WTC11 (cell line): ENCODE results near the gene LRRC8C. TPM values are rescaled to one million over a fixed set of nuclear protein-coding genes. Genes with fewer than 3 reads are reported as not detected.

Experiments
- ATAC-seq: fragments of 200-7000 bp; cut with Tn5 transposase; 2 replicates; pipeline ENCODE4 v1.10.0; 2021; ENCODE audit warnings: mild to moderate bottlenecking, moderate library complexity
- CTCF ChIA-PET: fragments of 300-600 bp; sonication (Branson Sonifier 250); formaldehyde crosslinking; loops from one replicate; lab custom pipeline; 2021; ENCODE audit warnings: antibody characterized with exemption; lab: Charles Lee
- POLR2A ChIA-PET: fragments of 350-600 bp; sonication (Branson Sonifier 250); formaldehyde crosslinking; loops from one replicate; lab custom pipeline; 2021; ENCODE audit warnings: antibody characterized with exemption; lab: Charles Lee
- DNase-seq: peaks from one replicate; pipeline ENCODE4 v3.0.0; 2021; ENCODE audit warnings: low spot score
- H3K27ac Mint-ChIP-seq: 2 replicates; pipeline ENCODE4 v1.8.0; 2021; ENCODE audit warnings: mixed read lengths
- H3K27me3 Mint-ChIP-seq: 2 replicates; pipeline ENCODE4 v1.8.0; 2021; ENCODE audit warnings: low read depth, mild to moderate bottlenecking, moderate library complexity, mixed read lengths
- H3K36me3 Mint-ChIP-seq: 2 replicates; pipeline ENCODE4 v1.8.0; 2021; ENCODE audit warnings: mixed read lengths
- H3K4me1 Mint-ChIP-seq: 2 replicates; pipeline ENCODE4 v1.8.0; 2022; ENCODE audit warnings: mixed read lengths
- H3K4me3 Mint-ChIP-seq: 2 replicates; pipeline ENCODE4 v1.8.0; 2021; ENCODE audit warnings: mild to moderate bottlenecking, moderate library complexity, mixed read lengths
- H3K9me3 Mint-ChIP-seq: 2 replicates; pipeline ENCODE4 v1.8.0; 2021; ENCODE audit warnings: mixed read lengths
- CTCF ChIP-seq: fragments of 200-600 bp; IDR thresholded peaks from 2 replicates; pipeline ENCODE4 v1.8.0; 2022; ENCODE audit warnings: antibody characterized with exemption
- E2F1 ChIP-seq: sonication (generic); formaldehyde crosslinking; IDR thresholded peaks from 2 replicates; pipeline ENCODE4 v1.8.0; 2022; ENCODE audit warnings: mild to moderate bottlenecking, missing genetic modification reagents
- ELF4 ChIP-seq: sonication (generic); formaldehyde crosslinking; IDR thresholded peaks from 2 replicates; pipeline ENCODE4 v1.8.1; 2022; ENCODE audit warnings: low read depth, mild to moderate bottlenecking, moderate library complexity, missing genetic modification reagents
- FOXK1 ChIP-seq: sonication (generic); formaldehyde crosslinking; IDR thresholded peaks from 2 replicates; pipeline ENCODE4 v1.8.0; 2022; ENCODE audit warnings: mild to moderate bottlenecking, moderate library complexity, missing genetic modification reagents
- HMGA2 ChIP-seq: fragments of 250-450 bp; sonication (Bioruptor Pico); IDR thresholded peaks from 2 replicates; pipeline ENCODE4 v1.4.0; 2021; ENCODE audit warnings: mild to moderate bottlenecking, moderate library complexity
- RORB ChIP-seq: fragments of 250-450 bp; sonication (Bioruptor Pico); IDR thresholded peaks from 2 replicates; pipeline ENCODE4 v1.9.0; 2021; ENCODE audit warnings: mild to moderate bottlenecking
- TEAD1 ChIP-seq: sonication (generic); formaldehyde crosslinking; IDR thresholded peaks from 2 replicates; pipeline ENCODE4 v1.8.0; 2022; ENCODE audit warnings: mild to moderate bottlenecking, missing genetic modification reagents
- TEAD4 ChIP-seq: sonication (generic); formaldehyde crosslinking; IDR thresholded peaks from 2 replicates; pipeline ENCODE4 v1.8.0; 2022; ENCODE audit warnings: mild to moderate bottlenecking, missing genetic modification reagents
- ZNF232 ChIP-seq: sonication (generic); formaldehyde crosslinking; IDR thresholded peaks from 2 replicates; pipeline ENCODE4 v1.8.0; 2022; ENCODE audit warnings: mild to moderate bottlenecking, missing genetic modification reagents
- ZNF425 ChIP-seq: fragments of 250-450 bp; sonication (Bioruptor Pico); conservative IDR thresholded peaks from 2 replicates; pipeline ENCODE4 v1.9.0; 2021; ENCODE audit warnings: mild to moderate bottlenecking
- total RNA-seq: library from RNA; stranded (reverse); gene quantifications from 3 replicates; pipeline ENCODE4 v1.2.3, GENCODE V29; 2021
- TF ChIP-seq, protein P1 (sequence below): sonication (generic); formaldehyde crosslinking; IDR thresholded peaks from 2 replicates; pipeline ENCODE4 v1.8.0; 2022; ENCODE audit warnings: mild to moderate bottlenecking, missing genetic modification reagents
- TF ChIP-seq, protein P2 (sequence below): sonication (generic); formaldehyde crosslinking; IDR thresholded peaks from 2 replicates; pipeline ENCODE4 v1.8.1; 2022; ENCODE audit warnings: missing genetic modification reagents, borderline replicate concordance
- TF ChIP-seq, protein P3 (sequence below): sonication (generic); formaldehyde crosslinking; IDR thresholded peaks from 2 replicates; pipeline ENCODE4 v1.8.1; 2023; ENCODE audit warnings: mild to moderate bottlenecking, moderate library complexity, missing genetic modification reagents
- TF ChIP-seq, protein P4 (sequence below): sonication (generic); formaldehyde crosslinking; conservative IDR thresholded peaks from 2 replicates; pipeline ENCODE4 v1.8.1; 2023; ENCODE audit warnings: mild to moderate bottlenecking, low read depth, missing genetic modification reagents, moderate library complexity

The LRRC8C gene
- total RNA-seq, 1 experiment from 2014 or later = 1.8 TPM

GRCh38 chr1:89762779-89763648 is 130.1 kb downstream of the LRRC8C start:
- no peaks in the 10 kb centered on the region for H3K36me3 Mint-ChIP-seq
- H3K4me1 Mint-ChIP-seq = peaks cover 14% of the 10 kb centered on the region
- ATAC-seq = peak; percentile 96
- peak; percentile 92 for DNase-seq
- H3K27me3 Mint-ChIP-seq = peaks cover 36% of the 10 kb centered on the region
- no peaks in the 10 kb centered on the region for H3K9me3 Mint-ChIP-seq
- peak overlapping the region; percentile 94 for H3K4me3 Mint-ChIP-seq
- TF ChIP-seq ZNF425 (CRISPR knock-in tag) (no peak), FOXK1 (CRISPR knock-in tag) (no peak), CTCF (peak; percentile 94), RORB (CRISPR knock-in tag) (no peak), E2F1 (CRISPR knock-in tag) (no peak), TEAD4 (no peak), TEAD1 (peak; percentile 71; the same call in 1 of the 2 replicates), ELF4 (CRISPR knock-in tag) (no peak), ZNF232 (CRISPR knock-in tag) (no peak), HMGA2 (CRISPR knock-in tag) (no peak)
- TF ChIP-seq, protein P1, sequence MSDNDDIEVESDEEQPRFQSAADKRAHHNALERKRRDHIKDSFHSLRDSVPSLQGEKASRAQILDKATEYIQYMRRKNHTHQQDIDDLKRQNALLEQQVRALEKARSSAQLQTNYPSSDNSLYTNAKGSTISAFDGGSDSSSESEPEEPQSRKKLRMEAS = peak; percentile 37
- TF ChIP-seq, protein P2, sequence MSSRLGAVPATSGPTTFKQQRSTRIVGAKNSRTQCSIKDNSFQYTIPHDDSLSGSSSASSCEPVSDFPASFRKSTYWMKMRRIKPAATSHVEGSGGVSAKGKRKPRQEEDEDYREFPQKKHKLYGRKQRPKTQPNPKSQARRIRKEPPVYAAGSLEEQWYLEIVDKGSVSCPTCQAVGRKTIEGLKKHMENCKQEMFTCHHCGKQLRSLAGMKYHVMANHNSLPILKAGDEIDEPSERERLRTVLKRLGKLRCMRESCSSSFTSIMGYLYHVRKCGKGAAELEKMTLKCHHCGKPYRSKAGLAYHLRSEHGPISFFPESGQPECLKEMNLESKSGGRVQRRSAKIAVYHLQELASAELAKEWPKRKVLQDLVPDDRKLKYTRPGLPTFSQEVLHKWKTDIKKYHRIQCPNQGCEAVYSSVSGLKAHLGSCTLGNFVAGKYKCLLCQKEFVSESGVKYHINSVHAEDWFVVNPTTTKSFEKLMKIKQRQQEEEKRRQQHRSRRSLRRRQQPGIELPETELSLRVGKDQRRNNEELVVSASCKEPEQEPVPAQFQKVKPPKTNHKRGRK (CRISPR knock-in tag) = no peak
- TF ChIP-seq, protein P3, sequence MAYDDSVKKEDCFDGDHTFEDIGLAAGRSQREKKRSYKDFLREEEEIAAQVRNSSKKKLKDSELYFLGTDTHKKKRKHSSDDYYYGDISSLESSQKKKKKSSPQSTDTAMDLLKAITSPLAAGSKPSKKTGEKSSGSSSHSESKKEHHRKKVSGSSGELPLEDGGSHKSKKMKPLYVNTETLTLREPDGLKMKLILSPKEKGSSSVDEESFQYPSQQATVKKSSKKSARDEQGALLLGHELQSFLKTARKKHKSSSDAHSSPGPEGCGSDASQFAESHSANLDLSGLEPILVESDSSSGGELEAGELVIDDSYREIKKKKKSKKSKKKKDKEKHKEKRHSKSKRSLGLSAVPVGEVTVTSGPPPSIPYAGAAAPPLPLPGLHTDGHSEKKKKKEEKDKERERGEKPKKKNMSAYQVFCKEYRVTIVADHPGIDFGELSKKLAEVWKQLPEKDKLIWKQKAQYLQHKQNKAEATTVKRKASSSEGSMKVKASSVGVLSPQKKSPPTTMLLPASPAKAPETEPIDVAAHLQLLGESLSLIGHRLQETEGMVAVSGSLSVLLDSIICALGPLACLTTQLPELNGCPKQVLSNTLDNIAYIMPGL = peak; percentile 73; the same call in 1 of the 2 replicates
- TF ChIP-seq, protein P4, sequence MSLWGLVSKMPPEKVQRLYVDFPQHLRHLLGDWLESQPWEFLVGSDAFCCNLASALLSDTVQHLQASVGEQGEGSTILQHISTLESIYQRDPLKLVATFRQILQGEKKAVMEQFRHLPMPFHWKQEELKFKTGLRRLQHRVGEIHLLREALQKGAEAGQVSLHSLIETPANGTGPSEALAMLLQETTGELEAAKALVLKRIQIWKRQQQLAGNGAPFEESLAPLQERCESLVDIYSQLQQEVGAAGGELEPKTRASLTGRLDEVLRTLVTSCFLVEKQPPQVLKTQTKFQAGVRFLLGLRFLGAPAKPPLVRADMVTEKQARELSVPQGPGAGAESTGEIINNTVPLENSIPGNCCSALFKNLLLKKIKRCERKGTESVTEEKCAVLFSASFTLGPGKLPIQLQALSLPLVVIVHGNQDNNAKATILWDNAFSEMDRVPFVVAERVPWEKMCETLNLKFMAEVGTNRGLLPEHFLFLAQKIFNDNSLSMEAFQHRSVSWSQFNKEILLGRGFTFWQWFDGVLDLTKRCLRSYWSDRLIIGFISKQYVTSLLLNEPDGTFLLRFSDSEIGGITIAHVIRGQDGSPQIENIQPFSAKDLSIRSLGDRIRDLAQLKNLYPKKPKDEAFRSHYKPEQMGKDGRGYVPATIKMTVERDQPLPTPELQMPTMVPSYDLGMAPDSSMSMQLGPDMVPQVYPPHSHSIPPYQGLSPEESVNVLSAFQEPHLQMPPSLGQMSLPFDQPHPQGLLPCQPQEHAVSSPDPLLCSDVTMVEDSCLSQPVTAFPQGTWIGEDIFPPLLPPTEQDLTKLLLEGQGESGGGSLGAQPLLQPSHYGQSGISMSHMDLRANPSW = no peak
- ChIA-PET CTCF (interaction anchor here (0.6 to 3.2 kb wide), 86 partner anchors 8 to 829 kb away, joined by 3 to 45 read pairs (median 4); partner anchors contain the start of genes LRRC8C and LRRC8D), POLR2A (interaction anchor here (1.2 kb wide), 1 partner anchor 279 kb away, joined by 3 read pairs; no protein-coding TSS in a partner anchor)
- no peak overlapping the region for H3K27ac Mint-ChIP-seq
